Transverse colon (tissue), 4 donors: ENCODE results near the gene MPC2.

Experiments
- CTCF ChIP-seq, 5 experiments: fragments of 200-600 bp in 3 of 5; fragments of 450-650 bp in 2 of 5; sonication (generic) in 3 of 5; IDR thresholded peaks; 1 replicate in 2 of 5; 2 replicates in 3 of 5; pipeline ENCODE4 v1.5.1; 2016 to 2017; ENCODE audit warnings: antibody characterized with exemption in 5 of 5, inconsistent platforms in 3 of 5, mild to moderate bottlenecking in 2 of 5, moderate library complexity in 1 of 5
- EP300 ChIP-seq: sonication (generic); formaldehyde crosslinking; IDR thresholded peaks from one replicate; pipeline ENCODE4 v1.6.1; 2017; ENCODE audit warnings: antibody characterized with exemption, low read depth
- POLR2A ChIP-seq: fragments of 450-650 bp; IDR thresholded peaks from one replicate; pipeline ENCODE4 v1.6.1; 2016; ENCODE audit warnings: antibody characterized with exemption, mild to moderate bottlenecking, moderate library complexity
- POLR2AphosphoS5 ChIP-seq, 3 donors: sonication (generic); formaldehyde crosslinking; IDR thresholded peaks; one replicate each; pipeline ENCODE4 v1.6.1; 2016; ENCODE audit warnings: antibody characterized with exemption in 3 of 3

GRCh38 chr1:167893798-167894197, 43.1 kb downstream of the MPC2 start:
- TF ChIP-seq CTCF (IDR thresholded peaks at IDR 0.05) (no peak), POLR2AphosphoS5 (IDR thresholded peaks at IDR 0.05) (no peak), POLR2A (no peak), EP300 (no peak)
